Calu3 (cell line): Measurements from ENCODE around the gene STK16. TPM values are rescaled to one million over a fixed set of nuclear protein-coding genes. Genes with fewer than 3 reads are reported as not detected.

Experiments used
- BruUV-seq: library from RNA; stranded (reverse); fragments of 400-500 nt; replicated peaks from 2 replicates; lab custom pipeline; 2021; lab: Mats Ljungman, UMichigan
- CTCF ChIA-PET: fragments of 300-600 bp; sonication (Branson Sonifier 250); formaldehyde crosslinking; loops from one replicate; lab custom pipeline; 2022; ENCODE audit warnings: antibody characterized with exemption; lab: Charles Lee
- DNase-seq: peaks from one replicate; pipeline ENCODE4 v3.0.0; 2022
- H3K27ac Mint-ChIP-seq: one replicate; pipeline ENCODE4 v1.8.0; 2022; ENCODE audit warnings: mixed read lengths; ENCODE audit not compliant: unreplicated experiment
- H3K27me3 Mint-ChIP-seq: one replicate; pipeline ENCODE4 v1.8.0; 2022; ENCODE audit warnings: mixed read lengths; ENCODE audit not compliant: unreplicated experiment
- H3K36me3 Mint-ChIP-seq: one replicate; pipeline ENCODE4 v1.8.0; 2022; ENCODE audit warnings: mild to moderate bottlenecking, moderate library complexity, mixed read lengths; ENCODE audit not compliant: insufficient read depth, unreplicated experiment
- H3K4me1 Mint-ChIP-seq: one replicate; pipeline ENCODE4 v1.8.0; 2022; ENCODE audit warnings: mild to moderate bottlenecking, low read depth, mixed read lengths; ENCODE audit not compliant: unreplicated experiment
- H3K4me3 Mint-ChIP-seq: one replicate; pipeline ENCODE4 v1.8.0; 2022; ENCODE audit warnings: mild to moderate bottlenecking, low read depth, moderate library complexity, mixed read lengths; ENCODE audit not compliant: unreplicated experiment
- H3K9me3 Mint-ChIP-seq: one replicate; pipeline ENCODE4 v1.8.0; 2022; ENCODE audit warnings: low read depth, mixed read lengths; ENCODE audit not compliant: unreplicated experiment
- CTCF ChIP-seq: fragments of 200-600 bp; IDR thresholded peaks from one replicate; pipeline ENCODE4 v1.8.0; 2022; ENCODE audit warnings: antibody characterized with exemption; ENCODE audit not compliant: unreplicated experiment
- intact Hi-C: fragments of 100-400 bp; cut with micrococcal nuclease; formaldehyde crosslinking; loops from one replicate; pipeline ENCODE4 v1.10.0; 2022; ENCODE audit not compliant: unreplicated experiment
- total RNA-seq: library from RNA; stranded (reverse); gene quantifications from 2 replicates; pipeline ENCODE4 v1.2.3, GENCODE V29; 2022

The STK16 gene
- total RNA-seq, 1 experiment from 2014 or later, result 26.7 TPM

GRCh38 chr2:219266886-219267285 lies 21.6 kb downstream of the STK16 start:
- H3K27me3 Mint-ChIP-seq, result peaks cover 5% of the 10 kb centered on the region
- CTCF ChIA-PET, result no interaction called here
- no peaks in the 10 kb centered on the region for H3K36me3 Mint-ChIP-seq
- no peak for DNase-seq
- H3K9me3 Mint-ChIP-seq, result no peaks in the 10 kb centered on the region
- peaks cover 10% of the 10 kb centered on the region for H3K4me1 Mint-ChIP-seq
- intact Hi-C loops, result no loop called here
- no peak for TF ChIP-seq CTCF
- no TSS peak for BruUV-seq
- no peak overlapping the region for H3K27ac Mint-ChIP-seq
- H3K4me3 Mint-ChIP-seq, result no peak overlapping the region

GRCh38 chr2:219268294-219268693 lies 23.0 kb downstream of the STK16 start:
- TF ChIP-seq CTCF, result no peak
- CTCF ChIA-PET, result no interaction called here
- Mint-ChIP-seq H3K27ac (no peak overlapping the region), H3K36me3 (no peaks in the 10 kb centered on the region), H3K27me3 (no peaks in the 10 kb centered on the region), H3K4me1 (peaks cover 10% of the 10 kb centered on the region), H3K4me3 (no peak overlapping the region), H3K9me3 (no peaks in the 10 kb centered on the region)
- no peak for DNase-seq
- no TSS peak for BruUV-seq
- intact Hi-C loops, result no loop called here

GRCh38 chr2:219269362-219270054 lies 24.2 kb downstream of the STK16 start:
- H3K36me3 Mint-ChIP-seq, result peaks cover 9% of the 10 kb centered on the region
- no peak for TF ChIP-seq CTCF
- CTCF ChIA-PET, result no interaction called here
- no peak overlapping the region for H3K27ac Mint-ChIP-seq
- H3K9me3 Mint-ChIP-seq, result no peaks in the 10 kb centered on the region
- peak; percentile 33 for DNase-seq
- intact Hi-C loops, result no loop called here
- H3K4me3 Mint-ChIP-seq, result no peak overlapping the region
- BruUV-seq, result no TSS peak
- H3K27me3 Mint-ChIP-seq, result no peaks in the 10 kb centered on the region
- peaks cover 21% of the 10 kb centered on the region for H3K4me1 Mint-ChIP-seq

GRCh38 chr2:219270055-219270372 lies 24.7 kb downstream of the STK16 start:
- no peak overlapping the region for H3K4me3 Mint-ChIP-seq
- H3K27ac Mint-ChIP-seq, result no peak overlapping the region
- DNase-seq, result no peak
- no peak for TF ChIP-seq CTCF
- peaks cover 26% of the 10 kb centered on the region for H3K4me1 Mint-ChIP-seq
- intact Hi-C loops, result no loop called here
- no peaks in the 10 kb centered on the region for H3K27me3 Mint-ChIP-seq
- no peaks in the 10 kb centered on the region for H3K9me3 Mint-ChIP-seq
- no TSS peak for BruUV-seq
- peaks cover 13% of the 10 kb centered on the region for H3K36me3 Mint-ChIP-seq
- CTCF ChIA-PET, result no interaction called here
